ENCODE measurements around the gene OSMR.
"Not testable (repeated sequence)": the region's sequence is repeated elsewhere in the genome, so short reads cannot be mapped to it uniquely, and the experiment has no call there.

Gene OSMR

GRCh38 chr5:38853753-38854470 is 8.1 kb downstream of the OSMR start:
- in situ Hi-C loops (cut with MboI; ENCODE audit: low sequenced_read_pairs, unreplicated experiment), result no loop called here
- no peak for TF ChIP-seq CTCF (IDR thresholded peaks at IDR 0.05; ENCODE audit: borderline replicate concordance, control extremely low read depth, extremely low read depth, insufficient read depth, missing control alignments)
- no peak for DNase-seq (ENCODE audit: low spot score)

- in situ Hi-C loops (cut with MboI; ENCODE audit: low sequenced_read_pairs, unreplicated experiment), result no loop called here
- DNase-seq (ENCODE audit: low spot score), result no peak
- no peak for TF ChIP-seq CTCF (IDR thresholded peaks at IDR 0.05; ENCODE audit: borderline replicate concordance, control extremely low read depth, extremely low read depth, insufficient read depth, missing control alignments)
These were observed 9.1 kb downstream of the OSMR start for GRCh38 chr5:38854907-38855306.

GRCh38 chr5:38856660-38857059 is 10.8 kb downstream of the OSMR start:
- no peak for TF ChIP-seq CTCF (IDR thresholded peaks at IDR 0.05; ENCODE audit: borderline replicate concordance, control extremely low read depth, extremely low read depth, insufficient read depth, missing control alignments)
- in situ Hi-C loops (cut with MboI; ENCODE audit: low sequenced_read_pairs, unreplicated experiment), result no loop called here
- DNase-seq (ENCODE audit: low spot score), result no peak

GRCh38 chr5:38858839-38859238 is 13.0 kb downstream of the OSMR start:
- in situ Hi-C loops (cut with MboI; ENCODE audit: low sequenced_read_pairs, unreplicated experiment), result no loop called here
- no peak for TF ChIP-seq CTCF (IDR thresholded peaks at IDR 0.05; ENCODE audit: borderline replicate concordance, control extremely low read depth, extremely low read depth, insufficient read depth, missing control alignments)

GRCh38 chr5:38861986-38862770 is 16.4 kb downstream of the OSMR start:
- in situ Hi-C loops (cut with MboI; ENCODE audit: low sequenced_read_pairs, unreplicated experiment); DNase-seq (ENCODE audit: low spot score): not testable (repeated sequence)

More at GRCh38 chr5:38858839-38859238, 13.0 kb downstream of the OSMR start:
- no peak for DNase-seq (ENCODE audit: low spot score)

GRCh38 chr5:38866362-38867031 is 20.7 kb downstream of the OSMR start:
- in situ Hi-C loops (cut with MboI; ENCODE audit: low sequenced_read_pairs, unreplicated experiment), result no loop called here
- no peak for DNase-seq (ENCODE audit: low spot score)
- TF ChIP-seq CTCF (IDR thresholded peaks at IDR 0.05; ENCODE audit: borderline replicate concordance, control extremely low read depth, extremely low read depth, insufficient read depth, missing control alignments), result no peak

- TF ChIP-seq CTCF (IDR thresholded peaks at IDR 0.05; ENCODE audit: borderline replicate concordance, control extremely low read depth, extremely low read depth, insufficient read depth, missing control alignments), result no peak
- in situ Hi-C loops (cut with MboI; ENCODE audit: low sequenced_read_pairs, unreplicated experiment), result no loop called here
- no peak for DNase-seq (ENCODE audit: low spot score)
These were observed 21.2 kb downstream of the OSMR start for GRCh38 chr5:38867032-38867398.
